ENCODE measurements around the gene NARS2.

GRCh38 chr11:78572394-78572793 is 2.3 kb downstream of the NARS2 start:
- TF ChIP-seq POLR2A (IDR thresholded peaks at IDR 0.05) (no peak), CTCF (IDR thresholded peaks at IDR 0.05) (no peak)
